ENCODE data around the gene SLCO2A1.

GRCh38 chr3:133967992-133968892 is 61.5 kb downstream of the SLCO2A1 start:
- TF ChIP-seq CTCF (IDR thresholded peaks at IDR 0.05; ENCODE audit: low read length) (no peak), EZH2 (optimal IDR thresholded peaks at IDR 0.05; ENCODE audit: low read depth, low read length) (no peak), EZH2phosphoT487 (IDR thresholded peaks at IDR 0.05; ENCODE audit: low read length) (no peak)

Data from MM.1S (cell line).